Osteoblast (primary cell): ENCODE measurements around the gene PLA2G4E. TPM values are rescaled to one million over a fixed set of nuclear protein-coding genes. Genes with fewer than 3 reads are reported as not detected.

ENCODE experiments used
- DNase-seq: peaks from one replicate; pipeline ENCODE4 v3.0.0; 2011; ENCODE audit warnings: low spot score, mixed read lengths; ENCODE audit not compliant: insufficient read length; ENCODE audit errors: missing footprints
- H2AFZ ChIP-seq: 2 replicates; pipeline ENCODE4 v1.6.0; 2011; ENCODE audit warnings: mild to moderate bottlenecking, low read length
- H3K27ac ChIP-seq: 2 replicates; pipeline ENCODE4 v1.5.1; 2011; ENCODE audit warnings: mild to moderate bottlenecking, low read depth, low read length, moderate library complexity
- H3K27me3 ChIP-seq: 2 replicates; pipeline ENCODE4 v1.6.0; 2012; ENCODE audit warnings: mild to moderate bottlenecking, control low read depth, inconsistent platforms, low read length, moderate library complexity; ENCODE audit not compliant: insufficient read depth
- H3K36me3 ChIP-seq: 2 replicates; pipeline ENCODE4 v1.5.1; 2011; ENCODE audit warnings: mild to moderate bottlenecking, low read length, control low read depth, moderate library complexity; ENCODE audit not compliant: insufficient read depth
- H3K4me1 ChIP-seq: 2 replicates; pipeline ENCODE4 v1.5.1; 2011; ENCODE audit warnings: mild to moderate bottlenecking, low read length, control low read depth, moderate library complexity; ENCODE audit not compliant: insufficient read depth
- H3K4me2 ChIP-seq: 2 replicates; pipeline ENCODE4 v1.6.0; 2011; ENCODE audit warnings: mild to moderate bottlenecking, low read length; ENCODE audit not compliant: insufficient read depth
- H3K4me3 ChIP-seq: fragments of 200-600 bp; sonication (generic); 3 replicates; pipeline ENCODE4 v1.5.1; 2012; ENCODE audit warnings: mild to moderate bottlenecking, low read length, inconsistent platforms; ENCODE audit not compliant: insufficient read depth
- H3K79me2 ChIP-seq: 2 replicates; pipeline ENCODE4 v1.6.0; 2012; ENCODE audit warnings: mild to moderate bottlenecking, low read length, control low read depth, inconsistent platforms; ENCODE audit not compliant: insufficient read depth
- H3K9me3 ChIP-seq: 2 replicates; pipeline ENCODE4 v1.5.1; 2011; ENCODE audit warnings: low read depth, low read length, control low read depth
- H4K20me1 ChIP-seq: 2 replicates; pipeline ENCODE4 v1.6.0; 2012; ENCODE audit warnings: mild to moderate bottlenecking, low read length, control low read depth; ENCODE audit not compliant: insufficient read depth
- CTCF ChIP-seq: IDR thresholded peaks from 2 replicates; pipeline ENCODE4 v1.5.1; 2011; ENCODE audit warnings: mild to moderate bottlenecking, low read depth, low read length, moderate library complexity; ENCODE audit errors: extremely low read depth
- total RNA-seq: library from RNA; depleted of rRNA; stranded (reverse); fragments of >200 nt; gene quantifications from 2 replicates; pipeline ENCODE4 v1.2.3, GENCODE V29; 2012

PLA2G4E gene
- total RNA-seq, 1 donor = not detected

DNA sequence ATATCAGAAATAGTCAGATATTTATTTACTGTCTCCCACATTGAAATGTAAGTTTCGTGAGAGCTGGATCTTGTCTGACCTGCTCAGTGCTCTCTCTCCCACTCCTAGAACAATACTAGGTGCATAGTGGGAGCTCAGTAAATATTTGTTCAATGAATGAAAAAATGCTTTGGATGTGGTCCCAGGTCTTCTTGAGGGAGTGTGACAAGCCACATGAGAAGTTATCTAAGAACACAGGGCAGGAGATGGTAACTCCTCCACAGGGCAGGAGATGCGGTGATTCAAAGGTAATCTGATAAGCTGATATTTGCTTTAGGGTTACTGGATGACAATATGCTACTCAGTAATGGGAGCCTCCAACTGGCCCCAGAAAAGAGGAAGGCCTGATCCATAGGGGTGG, 25.8 kb upstream of the PLA2G4E start:
- no peaks in the 10 kb centered on the region for H3K79me2 ChIP-seq
- H4K20me1 ChIP-seq = no peaks in the 10 kb centered on the region
- no peaks in the 10 kb centered on the region for H3K4me1 ChIP-seq
- H2AFZ ChIP-seq = no peak overlapping the region
- no peak for TF ChIP-seq CTCF
- peaks cover 27% of the 10 kb centered on the region for H3K27me3 ChIP-seq
- H3K36me3 ChIP-seq = no peaks in the 10 kb centered on the region
- H3K27ac ChIP-seq = no peak overlapping the region
- H3K9me3 ChIP-seq = no peaks in the 10 kb centered on the region
- no peak for DNase-seq
- H3K4me3 ChIP-seq = no peak overlapping the region
- no peak overlapping the region for H3K4me2 ChIP-seq

GRCh38 chr15:42045211-42045615, 24.4 kb upstream of the PLA2G4E start:
- DNase-seq = no peak
- H3K36me3 ChIP-seq = no peaks in the 10 kb centered on the region
- H4K20me1 ChIP-seq = no peaks in the 10 kb centered on the region
- H3K4me3 ChIP-seq = no peak overlapping the region
- no peak overlapping the region for H2AFZ ChIP-seq
- H3K9me3 ChIP-seq = no peaks in the 10 kb centered on the region
- no peak overlapping the region for H3K27ac ChIP-seq
- peaks cover 32% of the 10 kb centered on the region for H3K27me3 ChIP-seq
- no peaks in the 10 kb centered on the region for H3K4me1 ChIP-seq
- no peak overlapping the region for H3K4me2 ChIP-seq
- no peak for TF ChIP-seq CTCF
- H3K79me2 ChIP-seq = no peaks in the 10 kb centered on the region

- TF ChIP-seq CTCF = no peak
- Histone ChIP-seq H4K20me1 (no peaks in the 10 kb centered on the region), H3K27ac (no peak overlapping the region), H3K79me2 (no peaks in the 10 kb centered on the region), H3K36me3 (no peaks in the 10 kb centered on the region), H3K4me2 (no peak overlapping the region), H3K9me3 (no peaks in the 10 kb centered on the region), H2AFZ (no peak overlapping the region), H3K27me3 (peaks cover 32% of the 10 kb centered on the region), H3K4me1 (no peaks in the 10 kb centered on the region), H3K4me3 (no peak overlapping the region)
- no peak for DNase-seq
Measured at GRCh38 chr15:42042602-42043400, 22.0 kb upstream of the PLA2G4E start.

GRCh38 chr15:42038401-42038800, 17.6 kb upstream of the PLA2G4E start:
- Histone ChIP-seq H3K79me2 (no peaks in the 10 kb centered on the region), H3K4me1 (no peaks in the 10 kb centered on the region), H3K4me3 (no peak overlapping the region), H3K4me2 (no peak overlapping the region), H3K9me3 (no peaks in the 10 kb centered on the region), H4K20me1 (no peaks in the 10 kb centered on the region), H2AFZ (no peak overlapping the region), H3K27me3 (peaks cover 13% of the 10 kb centered on the region), H3K36me3 (no peaks in the 10 kb centered on the region), H3K27ac (no peak overlapping the region)
- DNase-seq = no peak
- no peak for TF ChIP-seq CTCF
